Esophagus squamous epithelium (tissue), 5 donors: ENCODE data around the gene GNB5. TPM values are rescaled to one million over a fixed set of nuclear protein-coding genes. Genes with fewer than 3 reads are reported as not detected.
"Not testable (repeated sequence)": the region's sequence is repeated elsewhere in the genome, so short reads cannot be mapped to it uniquely, and the experiment has no call there.

ENCODE experiments used
- DNase-seq: peaks from one replicate; lab custom pipeline; 2025; lab: John Stamatoyannopoulos, UW
- H3K27ac ChIP-seq, 4 donors: fragments of 200-600 bp; sonication (generic); one replicate each; pipeline ENCODE4 v1.5.1; 2016 to 2019; ENCODE audit warnings: mild to moderate bottlenecking in 1 of 4
- H3K27me3 ChIP-seq, 4 donors: fragments of 200-600 bp; sonication (generic); 1 replicate in 3 of 4; 2 replicates in 1 of 4; pipeline versions ENCODE4 v1.5.1 to v1.6.0; 2017 to 2021; ENCODE audit warnings: antibody characterized with exemption in 1 of 4
- H3K36me3 ChIP-seq, 3 donors: fragments of 200-600 bp; sonication (generic); one replicate each; pipeline ENCODE4 v1.5.1; 2016 to 2019
- H3K4me1 ChIP-seq, 3 donors: fragments of 200-600 bp; sonication (generic); one replicate each; pipeline ENCODE4 v1.5.1; 2017 to 2019
- H3K4me3 ChIP-seq, 4 donors: fragments of 200-600 bp; sonication (generic); 1 replicate in 3 of 4; 2 replicates in 1 of 4; pipeline ENCODE4 v1.5.1; 2016 to 2019; ENCODE audit warnings: mild to moderate bottlenecking in 2 of 4, moderate library complexity in 1 of 4
- H3K9me3 ChIP-seq, 3 donors: fragments of 200-600 bp; sonication (generic); one replicate each; pipeline ENCODE4 v1.5.1; 2016 to 2019
- CTCF ChIP-seq, 6 experiments: fragments of 450-650 bp in 4 of 6; fragments of 200-600 bp in 2 of 6; sonication (generic) in 2 of 6; IDR thresholded peaks; one replicate each; pipeline ENCODE4 v1.5.1; 2016 to 2019; ENCODE audit warnings: antibody characterized with exemption in 6 of 6, mild to moderate bottlenecking in 4 of 6, moderate library complexity in 4 of 6
- POLR2A ChIP-seq, 4 donors: fragments of 450-650 bp; IDR thresholded peaks; one replicate each; pipeline ENCODE4 v1.6.1; 2017; ENCODE audit warnings: antibody characterized with exemption in 4 of 4, mild to moderate bottlenecking in 4 of 4, moderate library complexity in 3 of 4
- WGBS, 2 donors: methylation state at CpG; one replicate each; pipeline ENCODE4 v1.1.5; 2018; 5-methylcytosine and 5-hydroxymethylcytosine counted together
- intact Hi-C: fragments of 100-400 bp; cut with DNase I; formaldehyde crosslinking; loops from one replicate; pipeline ENCODE4 v1.15.0; 2022
- total RNA-seq, 4 donors: library from RNA; depleted of rRNA; stranded (reverse); fragments of >200 nt; gene quantifications; one replicate each; pipeline ENCODE4 v1.1.0, GENCODE V29; 2016
- donor health status: DM: yes; HTN: yes; CAD: no.

The GNB5 gene
- total RNA-seq, 4 donors from 2014 or later, result 16.4 to 22.3 (median 19.9) TPM

DNA sequence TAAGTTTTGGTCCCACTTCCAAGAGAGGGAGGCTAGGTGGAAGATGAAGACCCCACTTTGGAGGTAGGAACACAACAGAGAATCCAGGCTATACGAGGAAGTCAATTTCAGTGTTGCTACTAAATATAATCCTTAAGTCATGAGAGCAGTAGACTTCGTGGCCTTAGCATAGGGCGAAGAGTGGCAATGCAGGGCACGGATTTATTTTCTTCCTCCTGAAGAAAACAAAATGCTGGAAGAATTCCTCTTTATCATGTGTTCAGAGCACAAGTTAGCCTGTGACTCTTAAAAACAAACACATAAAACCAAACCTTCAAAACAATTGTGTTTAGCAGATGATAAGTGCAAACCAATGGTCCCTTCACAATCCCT lies 98.0 kb downstream of the GNB5 start:
- H3K36me3 ChIP-seq, result no peaks in the 10 kb centered on the region
- 60 to 61% methylated on average over 4 of the region's 4 CpGs for WGBS, 2 donors
- H3K4me3 ChIP-seq, result no peak overlapping the region
- DNase-seq, result no peak
- no peaks in the 10 kb centered on the region for H3K27me3 ChIP-seq
- TF ChIP-seq CTCF (IDR thresholded peaks at IDR 0.05) (no peak), POLR2A (IDR thresholded peaks at IDR 0.05) (no peak)
- intact Hi-C loops, result no loop called here
- H3K27ac ChIP-seq, result peak overlapping the region; percentile 78 to 84 (median 82)
- peaks cover 29 to 48% (median 32%) of the 10 kb centered on the region in 3 donors for H3K4me1 ChIP-seq
- peaks cover 0 to 5% (median 0%) of the 10 kb centered on the region in 3 donors for H3K9me3 ChIP-seq

DNA sequence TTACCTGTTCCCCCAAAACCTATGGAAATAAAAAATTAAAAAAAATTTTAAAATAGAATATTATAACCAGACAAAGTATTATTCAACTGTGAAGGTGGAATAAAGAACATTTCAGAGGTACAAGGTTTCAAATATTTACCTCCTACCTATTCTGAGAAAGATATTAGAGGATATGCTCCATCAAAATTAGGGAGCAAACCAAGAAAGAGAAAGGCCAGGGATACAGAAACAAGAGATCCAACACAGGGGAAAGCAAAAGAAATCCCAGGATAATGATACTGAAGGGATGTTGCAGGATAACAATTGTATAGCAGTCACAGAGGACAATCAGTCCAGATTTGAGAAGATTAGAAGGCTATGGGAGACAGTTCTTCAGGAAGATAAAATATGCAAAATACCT lies 101.0 kb downstream of the GNB5 start:
- no peak overlapping the region for H3K27ac ChIP-seq
- intact Hi-C loops, result no loop called here
- H3K4me1 ChIP-seq, result peaks cover 27 to 35% (median 28%) of the 10 kb centered on the region in 3 donors
- no peak for DNase-seq
- TF ChIP-seq POLR2A (IDR thresholded peaks at IDR 0.05) (no peak), CTCF (IDR thresholded peaks at IDR 0.05) (no peak)
- no peaks in the 10 kb centered on the region for H3K36me3 ChIP-seq
- no peak overlapping the region for H3K4me3 ChIP-seq
- no peaks in the 10 kb centered on the region for H3K27me3 ChIP-seq
- peaks cover 0 to 19% (median 7%) of the 10 kb centered on the region in 3 donors for H3K9me3 ChIP-seq

GRCh38 chr15:52086011-52086786 lies 105.0 kb downstream of the GNB5 start:
- H3K4me1 ChIP-seq, result peaks cover 0 to 8% (median 3%) of the 10 kb centered on the region in 3 donors
- WGBS, 2 donors, result 88 to 92% methylated on average over 5 of the region's 5 CpGs
- no peak for TF ChIP-seq POLR2A (IDR thresholded peaks at IDR 0.05)
- TF ChIP-seq CTCF (IDR thresholded peaks at IDR 0.05), result no peak
- no peak overlapping the region for H3K4me3 ChIP-seq
- no peak for DNase-seq
- peaks cover 0 to 19% (median 7%) of the 10 kb centered on the region in 3 donors for H3K9me3 ChIP-seq
- intact Hi-C loops, result loop anchor here (10.0 kb wide), 1 partner anchor 101 kb away; no protein-coding TSS in a partner anchor
- H3K27ac ChIP-seq, result no peak overlapping the region
- H3K27me3 ChIP-seq, result no peaks in the 10 kb centered on the region
- no peaks in the 10 kb centered on the region for H3K36me3 ChIP-seq

DNA sequence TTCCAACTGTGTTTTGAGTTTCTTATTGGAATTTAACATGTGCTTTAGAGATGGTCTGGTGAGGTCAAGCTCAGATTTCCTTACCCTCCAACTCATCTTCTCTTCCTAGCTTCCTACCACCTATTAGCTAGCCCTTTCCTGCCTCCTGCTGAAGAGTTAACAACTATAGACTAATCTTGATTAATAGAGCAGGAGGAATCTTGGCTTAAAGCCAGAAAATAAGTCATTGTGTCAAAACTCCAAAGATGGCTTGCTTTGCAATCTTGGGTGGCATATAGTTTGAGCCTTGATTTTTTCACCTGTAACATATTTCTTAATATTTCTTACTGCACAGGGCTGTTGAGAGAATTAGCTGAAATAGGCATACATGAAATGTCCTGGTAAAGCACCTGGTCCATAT lies 105.9 kb downstream of the GNB5 start:
- no peaks in the 10 kb centered on the region for H3K27me3 ChIP-seq
- no peak for DNase-seq
- H3K27ac ChIP-seq, result no peak overlapping the region
- TF ChIP-seq POLR2A (IDR thresholded peaks at IDR 0.05) (no peak), CTCF (IDR thresholded peaks at IDR 0.05) (no peak)
- H3K36me3 ChIP-seq, result no peaks in the 10 kb centered on the region
- peaks cover 0 to 8% (median 3%) of the 10 kb centered on the region in 3 donors for H3K4me1 ChIP-seq
- H3K9me3 ChIP-seq, result peaks cover 0 to 18% (median 7%) of the 10 kb centered on the region in 3 donors
- H3K4me3 ChIP-seq, result no peak overlapping the region
- intact Hi-C loops, result loop anchor here (10.0 kb wide), 1 partner anchor 100 kb away; no protein-coding TSS in a partner anchor

GRCh38 chr15:52083603-52084002 lies 107.6 kb downstream of the GNB5 start:
- no peak for DNase-seq
- H3K9me3 ChIP-seq, result peaks cover 0 to 15% (median 7%) of the 10 kb centered on the region in 3 donors
- intact Hi-C loops, result loop anchor here (10.0 kb wide), 1 partner anchor 99 kb away; no protein-coding TSS in a partner anchor
- no peaks in the 10 kb centered on the region for H3K36me3 ChIP-seq
- 78 to 92% methylated on average over 4 of the region's 4 CpGs for whole genome bisulfite sequencing, 2 donors
- peaks cover 5 to 18% (median 6%) of the 10 kb centered on the region in 3 donors for H3K4me1 ChIP-seq
- H3K27ac ChIP-seq, result no peak overlapping the region
- TF ChIP-seq POLR2A (IDR thresholded peaks at IDR 0.05), result no peak
- no peak for TF ChIP-seq CTCF (IDR thresholded peaks at IDR 0.05)
- no peak overlapping the region for H3K4me3 ChIP-seq
- no peaks in the 10 kb centered on the region for H3K27me3 ChIP-seq

DNA sequence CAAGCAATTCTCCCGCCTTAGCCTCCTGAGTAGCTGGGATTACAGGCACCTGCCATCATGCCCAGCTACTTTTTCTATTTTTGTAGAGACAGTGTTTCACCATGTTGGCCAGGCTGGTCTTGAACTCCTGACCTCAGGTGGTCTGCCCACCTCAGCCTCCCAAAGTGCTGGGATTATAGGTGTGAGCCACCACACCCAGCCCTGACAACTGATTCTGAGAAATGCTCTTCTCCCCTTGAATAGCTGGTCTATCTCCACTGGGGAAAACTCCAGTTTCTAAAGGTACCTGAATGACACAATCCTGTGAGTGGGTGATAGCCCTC lies 108.2 kb downstream of the GNB5 start:
- not testable (repeated sequence) for DNase-seq, H3K27me3 ChIP-seq, H3K4me3 ChIP-seq, H3K27ac ChIP-seq, H3K36me3 ChIP-seq
- WGBS, 2 donors, result 87 to 100% methylated on average over 1 of the region's 1 CpG
- Histone ChIP-seq H3K9me3 (peaks cover 0 to 15% (median 7%) of the 10 kb centered on the region in 3 donors), H3K4me1 (peaks cover 5 to 24% (median 12%) of the 10 kb centered on the region in 3 donors)
- intact Hi-C loops, result loop anchor here (10.0 kb wide), 1 partner anchor 98 kb away; no protein-coding TSS in a partner anchor
